Tibial nerve (tissue), 4 donors: ENCODE data around the gene ACOT13.

Experiments used
- CTCF ChIP-seq, 5 experiments: fragments of 200-600 bp in 3 of 5; fragments of 450-650 bp in 2 of 5; sonication (generic) in 3 of 5; IDR thresholded peaks; one replicate each; pipeline ENCODE4 v1.5.1; 2016 to 2019; ENCODE audit warnings: antibody characterized with exemption in 5 of 5, mild to moderate bottlenecking in 3 of 5, moderate library complexity in 2 of 5
- EP300 ChIP-seq, 2 donors: sonication (generic); formaldehyde crosslinking; IDR thresholded peaks; one replicate each; pipeline ENCODE4 v1.6.1; 2017; ENCODE audit warnings: antibody characterized with exemption in 2 of 2, mild to moderate bottlenecking in 1 of 2
- POLR2A ChIP-seq, 2 donors: fragments of 450-650 bp; IDR thresholded peaks; one replicate each; pipeline ENCODE4 v1.6.1; 2017; ENCODE audit warnings: antibody characterized with exemption in 2 of 2, mild to moderate bottlenecking in 2 of 2, moderate library complexity in 2 of 2

- TF ChIP-seq CTCF (IDR thresholded peaks at IDR 0.05) (no peak), EP300 (IDR thresholded peaks at IDR 0.05) (no peak), POLR2A (IDR thresholded peaks at IDR 0.05) (no peak)
These were observed 74.0 kb downstream of the ACOT13 start for GRCh38 chr6:24740861-24741260.
